Stimulated activated CD8-positive, alpha-beta memory T cell treated with anti-CD3 and anti-CD28 coated beads, Interleukin-12 subunit alpha, Interleukin-12 subunit beta, amount 100 ng/mL, for 24 hours (primary cell): ENCODE data around the gene ATG7.
"Not testable (repeated sequence)": the region's sequence is repeated elsewhere in the genome, so short reads cannot be mapped to it uniquely, and the experiment has no call there.

Experiments
- DNase-seq: peaks from one replicate; pipeline ENCODE4 v3.0.0-alpha.2; 2020; ENCODE audit errors: extremely low read depth

Gene ATG7

GRCh38 chr3:11423868-11424267 is 151.7 kb downstream of the ATG7 start:
- DNase-seq: no peak

- DNase-seq: no peak
These were observed 152.1 kb downstream of the ATG7 start for GRCh38 chr3:11424277-11424676.

GRCh38 chr3:11430207-11430606 is 158.0 kb downstream of the ATG7 start:
- DNase-seq: no peak

GRCh38 chr3:11430624-11431023 is 158.4 kb downstream of the ATG7 start:
- DNase-seq: no peak

GRCh38 chr3:11431319-11431718 is 159.1 kb downstream of the ATG7 start:
- no peak for DNase-seq

GRCh38 chr3:11434017-11434526 is 161.9 kb downstream of the ATG7 start:
- no peak for DNase-seq

GRCh38 chr3:11434563-11435096 is 162.4 kb downstream of the ATG7 start:
- no peak for DNase-seq

- DNase-seq: no peak
These were observed 163.4 kb downstream of the ATG7 start for GRCh38 chr3:11435440-11436165.

- DNase-seq: no peak
These were observed 164.6 kb downstream of the ATG7 start for GRCh38 chr3:11436775-11437174.

GRCh38 chr3:11437506-11437905 is 165.3 kb downstream of the ATG7 start:
- no peak for DNase-seq

- no peak for DNase-seq
These were observed 166.4 kb downstream of the ATG7 start for GRCh38 chr3:11438646-11439045.

GRCh38 chr3:11441346-11441745 is 169.1 kb downstream of the ATG7 start:
- not testable (repeated sequence) for DNase-seq

- DNase-seq: no peak
These were observed 172.2 kb downstream of the ATG7 start for GRCh38 chr3:11444404-11444803.

- DNase-seq: not testable (repeated sequence)
These were observed 173.0 kb downstream of the ATG7 start for GRCh38 chr3:11445193-11445592.

- no peak for DNase-seq
These were observed 173.7 kb downstream of the ATG7 start for GRCh38 chr3:11445883-11446282.

- DNase-seq: no peak
These were observed 175.5 kb downstream of the ATG7 start for GRCh38 chr3:11447584-11448200.

GRCh38 chr3:11450015-11450414 is 177.8 kb downstream of the ATG7 start:
- DNase-seq: no peak

- no peak for DNase-seq
These were observed 180.1 kb downstream of the ATG7 start for GRCh38 chr3:11452312-11452711.

GRCh38 chr3:11452885-11453847 is 181.0 kb downstream of the ATG7 start:
- DNase-seq: no peak

- no peak for DNase-seq
These were observed 183.8 kb downstream of the ATG7 start for GRCh38 chr3:11455956-11456355.

GRCh38 chr3:11457135-11457534 is 184.9 kb downstream of the ATG7 start:
- no peak for DNase-seq
